Osteoblast (primary cell): ENCODE results near the gene LINC01488. TPM values are rescaled to one million over a fixed set of nuclear protein-coding genes. Genes with fewer than 3 reads are reported as not detected.
A peak's percentile ranks its signal among the peaks of the same experiment; 100 is the strongest.

ENCODE experiments used
- DNase-seq: peaks from one replicate; pipeline ENCODE4 v3.0.0; 2011; ENCODE audit warnings: low spot score, mixed read lengths; ENCODE audit not compliant: insufficient read length; ENCODE audit errors: missing footprints
- H2AFZ ChIP-seq: 2 replicates; pipeline ENCODE4 v1.6.0; 2011; ENCODE audit warnings: mild to moderate bottlenecking, low read length
- H3K27ac ChIP-seq: 2 replicates; pipeline ENCODE4 v1.5.1; 2011; ENCODE audit warnings: mild to moderate bottlenecking, low read depth, low read length, moderate library complexity
- H3K27me3 ChIP-seq: 2 replicates; pipeline ENCODE4 v1.6.0; 2012; ENCODE audit warnings: mild to moderate bottlenecking, control low read depth, inconsistent platforms, low read length, moderate library complexity; ENCODE audit not compliant: insufficient read depth
- H3K36me3 ChIP-seq: 2 replicates; pipeline ENCODE4 v1.5.1; 2011; ENCODE audit warnings: mild to moderate bottlenecking, low read length, control low read depth, moderate library complexity; ENCODE audit not compliant: insufficient read depth
- H3K4me1 ChIP-seq: 2 replicates; pipeline ENCODE4 v1.5.1; 2011; ENCODE audit warnings: mild to moderate bottlenecking, low read length, control low read depth, moderate library complexity; ENCODE audit not compliant: insufficient read depth
- H3K4me2 ChIP-seq: 2 replicates; pipeline ENCODE4 v1.6.0; 2011; ENCODE audit warnings: mild to moderate bottlenecking, low read length; ENCODE audit not compliant: insufficient read depth
- H3K4me3 ChIP-seq: fragments of 200-600 bp; sonication (generic); 3 replicates; pipeline ENCODE4 v1.5.1; 2012; ENCODE audit warnings: mild to moderate bottlenecking, low read length, inconsistent platforms; ENCODE audit not compliant: insufficient read depth
- H3K79me2 ChIP-seq: 2 replicates; pipeline ENCODE4 v1.6.0; 2012; ENCODE audit warnings: mild to moderate bottlenecking, low read length, control low read depth, inconsistent platforms; ENCODE audit not compliant: insufficient read depth
- H3K9me3 ChIP-seq: 2 replicates; pipeline ENCODE4 v1.5.1; 2011; ENCODE audit warnings: low read depth, low read length, control low read depth
- H4K20me1 ChIP-seq: 2 replicates; pipeline ENCODE4 v1.6.0; 2012; ENCODE audit warnings: mild to moderate bottlenecking, low read length, control low read depth; ENCODE audit not compliant: insufficient read depth
- total RNA-seq: library from RNA; depleted of rRNA; stranded (reverse); fragments of >200 nt; gene quantifications from 2 replicates; pipeline ENCODE4 v1.2.3, GENCODE V29; 2012
- TF ChIP-seq, protein P1 (sequence below): IDR thresholded peaks from 2 replicates; pipeline ENCODE4 v1.5.1; 2011; ENCODE audit warnings: mild to moderate bottlenecking, low read depth, low read length, moderate library complexity; ENCODE audit errors: extremely low read depth

Gene LINC01488
- total RNA-seq, 1 donor: not detected

DNA sequence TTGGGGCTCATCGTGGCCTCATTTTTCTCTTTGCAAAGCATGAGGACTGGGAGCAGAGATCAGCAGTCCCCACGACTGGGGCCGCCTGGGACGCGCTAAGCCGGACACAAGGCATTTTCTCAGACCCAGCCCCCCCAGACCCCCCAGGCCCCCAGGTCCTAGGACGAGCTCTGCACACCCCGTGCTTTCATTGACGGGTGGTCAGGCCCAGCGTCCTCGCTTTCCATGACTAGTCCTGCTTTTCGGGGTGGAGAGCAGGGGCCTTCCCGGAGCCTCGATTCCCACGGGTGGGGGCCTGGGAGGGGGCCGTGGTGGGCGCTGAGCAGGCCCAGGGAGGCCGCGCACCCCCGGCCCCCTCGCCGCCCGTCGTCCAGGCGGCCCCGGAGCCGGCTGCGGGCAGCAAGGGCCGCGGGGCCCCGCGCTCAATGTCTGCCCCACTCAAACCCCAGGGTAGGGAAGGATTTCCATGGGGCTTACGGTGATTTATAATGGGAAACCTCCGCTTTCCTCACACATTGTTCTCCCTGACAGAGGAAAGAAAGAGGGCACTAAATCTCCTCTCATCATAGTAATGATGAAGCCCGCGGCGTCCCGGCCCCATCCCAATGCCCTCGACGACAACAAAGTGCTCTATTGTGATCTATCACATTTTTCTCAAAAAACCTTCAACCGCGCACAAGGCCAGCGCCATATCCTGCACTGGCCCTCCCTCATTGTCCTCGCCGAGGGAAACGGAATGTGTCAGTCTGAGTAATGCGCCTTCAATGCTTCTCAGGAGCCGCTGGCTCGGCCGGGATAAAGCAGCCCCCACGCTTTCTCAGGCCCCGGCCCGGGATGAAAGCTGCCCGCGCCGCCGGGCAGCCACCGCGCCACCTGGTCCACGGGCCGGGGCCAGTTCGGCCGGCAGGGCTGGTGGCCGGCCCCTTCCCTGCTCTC lies 10.4 kb upstream of the LINC01488 start:
- Histone ChIP-seq H3K27me3 (no peaks in the 10 kb centered on the region), H3K79me2 (no peaks in the 10 kb centered on the region), H3K9me3 (no peaks in the 10 kb centered on the region), H3K4me2 (no peak overlapping the region), H4K20me1 (no peaks in the 10 kb centered on the region), H3K27ac (no peak overlapping the region), H3K36me3 (no peaks in the 10 kb centered on the region), H3K4me1 (no peaks in the 10 kb centered on the region), H2AFZ (no peak overlapping the region), H3K4me3 (no peak overlapping the region)
- TF ChIP-seq, protein P1, sequence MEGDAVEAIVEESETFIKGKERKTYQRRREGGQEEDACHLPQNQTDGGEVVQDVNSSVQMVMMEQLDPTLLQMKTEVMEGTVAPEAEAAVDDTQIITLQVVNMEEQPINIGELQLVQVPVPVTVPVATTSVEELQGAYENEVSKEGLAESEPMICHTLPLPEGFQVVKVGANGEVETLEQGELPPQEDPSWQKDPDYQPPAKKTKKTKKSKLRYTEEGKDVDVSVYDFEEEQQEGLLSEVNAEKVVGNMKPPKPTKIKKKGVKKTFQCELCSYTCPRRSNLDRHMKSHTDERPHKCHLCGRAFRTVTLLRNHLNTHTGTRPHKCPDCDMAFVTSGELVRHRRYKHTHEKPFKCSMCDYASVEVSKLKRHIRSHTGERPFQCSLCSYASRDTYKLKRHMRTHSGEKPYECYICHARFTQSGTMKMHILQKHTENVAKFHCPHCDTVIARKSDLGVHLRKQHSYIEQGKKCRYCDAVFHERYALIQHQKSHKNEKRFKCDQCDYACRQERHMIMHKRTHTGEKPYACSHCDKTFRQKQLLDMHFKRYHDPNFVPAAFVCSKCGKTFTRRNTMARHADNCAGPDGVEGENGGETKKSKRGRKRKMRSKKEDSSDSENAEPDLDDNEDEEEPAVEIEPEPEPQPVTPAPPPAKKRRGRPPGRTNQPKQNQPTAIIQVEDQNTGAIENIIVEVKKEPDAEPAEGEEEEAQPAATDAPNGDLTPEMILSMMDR: no peak
- peak; percentile 91 for DNase-seq

DNA sequence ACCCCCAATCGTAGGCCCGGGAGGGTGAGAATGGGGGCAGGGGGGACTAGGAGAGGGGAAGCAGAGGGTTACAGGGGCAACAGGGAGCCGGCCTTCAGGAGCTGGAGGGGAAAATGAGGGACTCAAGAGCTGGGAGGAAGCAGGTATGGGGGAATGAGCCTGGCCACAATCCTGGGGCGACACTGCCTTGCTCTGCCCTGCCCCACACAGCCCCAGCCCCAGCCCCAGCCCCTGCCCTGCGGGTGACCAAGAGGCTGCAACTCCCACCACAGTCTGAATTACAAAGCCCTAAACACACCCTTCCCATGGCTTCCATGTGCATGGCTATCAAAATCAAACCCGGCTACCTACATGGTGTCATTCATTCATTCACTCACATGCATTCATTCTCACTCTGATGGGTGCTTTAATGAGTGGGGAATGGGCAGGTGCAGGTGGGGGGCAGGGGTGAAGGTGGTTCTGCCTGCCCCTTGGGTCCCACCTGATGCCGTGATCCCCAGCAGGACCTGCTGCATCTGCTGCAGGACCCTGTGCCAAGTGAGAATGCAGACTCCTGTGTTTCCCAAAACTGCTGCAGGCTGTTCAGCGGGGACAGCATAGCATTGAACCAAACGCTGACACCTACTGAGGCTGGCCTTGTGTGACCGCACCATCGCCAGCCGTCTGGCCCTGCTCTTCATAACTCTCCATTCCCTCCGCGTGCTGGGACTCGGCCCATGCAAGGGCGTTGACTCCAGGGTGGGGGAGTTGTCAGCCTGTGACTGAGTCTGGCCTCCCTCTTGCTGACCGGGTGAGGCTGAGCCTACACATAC lies 9.5 kb upstream of the LINC01488 start:
- Histone ChIP-seq H2AFZ (no peak overlapping the region), H3K9me3 (no peaks in the 10 kb centered on the region), H3K27me3 (no peaks in the 10 kb centered on the region), H3K4me3 (no peak overlapping the region), H3K4me2 (no peak overlapping the region), H3K36me3 (no peaks in the 10 kb centered on the region), H3K79me2 (no peaks in the 10 kb centered on the region), H4K20me1 (no peaks in the 10 kb centered on the region), H3K4me1 (no peaks in the 10 kb centered on the region), H3K27ac (no peak overlapping the region)
- TF ChIP-seq, protein P1: no peak
- peak; percentile 87 for DNase-seq

DNA sequence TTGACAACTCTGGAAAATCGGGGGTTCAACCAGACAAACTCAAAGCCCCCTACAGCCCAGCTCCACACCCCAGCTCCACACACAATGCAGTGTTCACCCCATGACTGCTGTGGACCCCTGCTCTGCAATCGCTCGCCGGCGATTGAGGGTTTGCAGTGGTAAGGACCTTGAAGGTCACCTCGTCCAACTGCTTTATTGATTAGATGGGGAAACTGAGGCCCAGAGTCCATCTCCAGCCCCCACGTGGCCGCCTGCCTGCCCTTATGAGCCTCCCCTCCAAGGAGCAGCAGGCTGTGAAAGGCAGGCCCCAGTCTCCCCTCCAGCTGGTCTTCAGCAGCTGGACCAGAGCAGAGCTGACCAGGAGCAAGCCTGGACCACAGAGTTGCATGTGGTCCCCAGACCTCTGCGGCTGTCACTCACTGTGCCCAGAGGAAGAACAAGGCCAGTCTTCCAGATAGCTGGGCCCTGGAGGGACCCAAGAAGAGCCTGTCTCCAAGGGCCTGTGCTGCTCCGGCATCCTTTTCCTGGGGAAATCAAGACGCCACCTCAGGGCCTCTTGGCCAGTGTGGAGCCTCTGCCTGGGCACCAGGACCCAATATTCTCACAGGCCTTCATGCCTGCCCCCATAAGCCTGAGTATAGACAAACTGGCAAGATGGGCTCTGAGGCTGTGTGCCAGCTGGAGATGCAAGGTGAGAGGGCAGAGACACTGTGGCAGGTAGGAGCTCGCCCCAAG lies 8.8 kb upstream of the LINC01488 start:
- H3K4me1 ChIP-seq: no peaks in the 10 kb centered on the region
- H3K27me3 ChIP-seq: no peaks in the 10 kb centered on the region
- H3K9me3 ChIP-seq: no peaks in the 10 kb centered on the region
- H3K4me2 ChIP-seq: no peak overlapping the region
- no peak overlapping the region for H3K27ac ChIP-seq
- H4K20me1 ChIP-seq: no peaks in the 10 kb centered on the region
- TF ChIP-seq, protein P1: no peak
- H3K36me3 ChIP-seq: no peaks in the 10 kb centered on the region
- H3K4me3 ChIP-seq: no peak overlapping the region
- no peak overlapping the region for H2AFZ ChIP-seq
- peak; percentile 58 for DNase-seq
- H3K79me2 ChIP-seq: no peaks in the 10 kb centered on the region
